Measurements from ENCODE around the gene ZBTB4. TPM values are rescaled to one million over a fixed set of nuclear protein-coding genes. Genes with fewer than 3 reads are reported as not detected.

ZBTB4 gene
- total RNA-seq, 1 experiment from 2014 or later = 17.1 TPM

GRCh38 chr17:7415784-7416183 lies 63.6 kb downstream of the ZBTB4 start:
- Histone ChIP-seq H3K4me2 (ENCODE audit: low read length) (no peak overlapping the region), H4K20me1 (ENCODE audit: insufficient read depth) (no peaks in the 10 kb centered on the region), H3K9ac (ENCODE audit: low read length) (no peak overlapping the region), H3K9me2 (ENCODE audit: insufficient read depth) (no peaks in the 10 kb centered on the region), H3K27me3 (ENCODE audit: insufficient read depth, low read length) (no peaks in the 10 kb centered on the region), H3K27ac (ENCODE audit: low read depth, low read length) (no peak overlapping the region), H3K79me2 (ENCODE audit: insufficient read depth, low read length) (no peaks in the 10 kb centered on the region), H2AFZ (ENCODE audit: low read depth, low read length, poor library complexity, severe bottlenecking) (no peak overlapping the region), H3K36me3 (ENCODE audit: control insufficient read depth in 1 of 2, insufficient read depth in 2 of 2, low read length in 2 of 2) (peaks cover 0 to 3% of the 10 kb centered on the region in 2 experiments; a peak in 1 of 4 replicates), H3K4me1 (ENCODE audit: control insufficient read depth in 1 of 2, insufficient read depth in 2 of 2, low read length in 2 of 2) (peaks cover 0 to 3% of the 10 kb centered on the region in 2 experiments; a peak in 1 of 4 replicates), H3K9me3 (ENCODE audit: control insufficient read depth in 1 of 2, insufficient read depth in 1 of 2, low read depth in 1 of 2, low read length in 2 of 2) (no peaks in the 10 kb centered on the region), H3K4me3 (replicated peaks in 1 of 2; ENCODE audit: low read depth in 1 of 2, low read length in 2 of 2) (no peak overlapping the region)
- POLR2A ChIA-PET = no interaction called here
- RAD21 ChIA-PET (ENCODE audit: low non-redundant PET in 1 of 2, low total read pairs in 2 of 2, uncharacterized antibody in 2 of 2, unreplicated experiment in 2 of 2) = no interaction called here
- no peak for ATAC-seq
- TF ChIP-seq MAX (IDR thresholded peaks at IDR 0.05) = no peak
- TF ChIP-seq EGR1 (IDR thresholded peaks at IDR 0.05; ENCODE audit: low read depth) = no peak
- no peak for TF ChIP-seq ELF1 (IDR thresholded peaks at IDR 0.05; ENCODE audit: borderline replicate concordance, low read depth)
- no peak for TF ChIP-seq REST (IDR thresholded peaks at IDR 0.05; ENCODE audit: low read depth)
- no peak for TF ChIP-seq YY1 (IDR thresholded peaks at IDR 0.05; ENCODE audit: extremely low read depth, insufficient replicate concordance, low read depth, low read length)
- no peak for TF ChIP-seq POLR2A (IDR thresholded peaks at IDR 0.05; ENCODE audit: borderline replicate concordance, extremely low read depth, insufficient read depth, insufficient read length)
- TF ChIP-seq SP1 (IDR thresholded peaks at IDR 0.05; ENCODE audit: low read depth) = no peak
- no peak for TF ChIP-seq RAD21 (IDR thresholded peaks at IDR 0.05; ENCODE audit: low read depth)
- CTCF ChIA-PET = no interaction called here
- no TSS peak for BruUV-seq (replicated peaks)
- no peak for DNase-seq (ENCODE audit: low read depth, low spot score)
- intact Hi-C loops (cut with micrococcal nuclease) = no loop called here

Measured in HCT116 (cell line).